A673 (cell line): ENCODE data around the gene FOXO1.

ENCODE experiments used
- EZH2 ChIP-seq: fragments of 200-600 bp; sonication (generic); IDR thresholded peaks from 2 replicates; pipeline ENCODE4 v1.6.1; 2017; ENCODE audit warnings: borderline replicate concordance, low read depth, mild to moderate bottlenecking, mixed read lengths, antibody characterized with exemption, low read length; ENCODE audit not compliant: poor library complexity, severe bottlenecking
- TF ChIP-seq, protein P1 (sequence below): fragments of 300-800, 200-600 bp; sonication (generic); conservative IDR thresholded peaks from 2 replicates; pipeline ENCODE4 v1.5.1; 2017; ENCODE audit warnings: low read depth, mild to moderate bottlenecking, antibody characterized with exemption, low read length, moderate library complexity, mixed read lengths

DNA sequence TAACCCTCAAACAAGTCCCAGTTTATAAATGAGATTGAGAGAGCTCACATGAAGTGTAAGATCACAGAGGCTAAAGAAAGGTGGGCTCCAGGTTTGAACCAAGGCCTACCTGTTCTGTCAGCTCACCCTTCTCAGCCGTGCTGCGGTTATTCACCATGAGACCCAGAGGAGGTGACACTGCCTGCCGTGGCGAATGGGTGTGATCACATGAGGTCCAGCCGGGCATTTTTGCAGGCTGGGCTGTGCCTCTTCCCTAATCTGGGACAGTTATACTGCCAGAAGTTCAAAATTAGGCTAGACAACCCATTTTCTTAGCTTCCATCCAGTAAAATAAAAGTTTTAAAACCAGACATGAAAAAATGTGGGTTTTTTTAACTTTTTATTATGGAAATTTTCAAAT, 146.8 kb downstream of the FOXO1 start:
- no peak for TF ChIP-seq EZH2
- TF ChIP-seq, protein P1, sequence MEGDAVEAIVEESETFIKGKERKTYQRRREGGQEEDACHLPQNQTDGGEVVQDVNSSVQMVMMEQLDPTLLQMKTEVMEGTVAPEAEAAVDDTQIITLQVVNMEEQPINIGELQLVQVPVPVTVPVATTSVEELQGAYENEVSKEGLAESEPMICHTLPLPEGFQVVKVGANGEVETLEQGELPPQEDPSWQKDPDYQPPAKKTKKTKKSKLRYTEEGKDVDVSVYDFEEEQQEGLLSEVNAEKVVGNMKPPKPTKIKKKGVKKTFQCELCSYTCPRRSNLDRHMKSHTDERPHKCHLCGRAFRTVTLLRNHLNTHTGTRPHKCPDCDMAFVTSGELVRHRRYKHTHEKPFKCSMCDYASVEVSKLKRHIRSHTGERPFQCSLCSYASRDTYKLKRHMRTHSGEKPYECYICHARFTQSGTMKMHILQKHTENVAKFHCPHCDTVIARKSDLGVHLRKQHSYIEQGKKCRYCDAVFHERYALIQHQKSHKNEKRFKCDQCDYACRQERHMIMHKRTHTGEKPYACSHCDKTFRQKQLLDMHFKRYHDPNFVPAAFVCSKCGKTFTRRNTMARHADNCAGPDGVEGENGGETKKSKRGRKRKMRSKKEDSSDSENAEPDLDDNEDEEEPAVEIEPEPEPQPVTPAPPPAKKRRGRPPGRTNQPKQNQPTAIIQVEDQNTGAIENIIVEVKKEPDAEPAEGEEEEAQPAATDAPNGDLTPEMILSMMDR, result no peak
